Thyroid gland (tissue), 4 donors: ENCODE measurements around the gene LRBA.

Source experiments
- CTCF ChIP-seq, 6 experiments: fragments of 200-600 bp in 3 of 6; fragments of 450-650 bp in 3 of 6; sonication (generic) in 3 of 6; IDR thresholded peaks; one replicate each; pipeline ENCODE4 v1.5.1; 2016 to 2019; ENCODE audit warnings: antibody characterized with exemption in 6 of 6, mild to moderate bottlenecking in 2 of 6, inconsistent platforms in 1 of 6, moderate library complexity in 1 of 6
- POLR2A ChIP-seq, 2 donors: fragments of 450-650 bp; IDR thresholded peaks; one replicate each; pipeline ENCODE4 v1.6.1; 2017; ENCODE audit warnings: antibody characterized with exemption in 2 of 2, mild to moderate bottlenecking in 2 of 2, moderate library complexity in 1 of 2

GRCh38 chr4:150255610-150256224, 759.4 kb downstream of the LRBA start:
- no peak for TF ChIP-seq CTCF (IDR thresholded peaks at IDR 0.05)
- TF ChIP-seq POLR2A (IDR thresholded peaks at IDR 0.05) = no peak
